ENCODE measurements around the gene XPO5.
"Not testable (repeated sequence)": the region's sequence is repeated elsewhere in the genome, so short reads cannot be mapped to it uniquely, and the experiment has no call there.

Gene XPO5

DNA sequence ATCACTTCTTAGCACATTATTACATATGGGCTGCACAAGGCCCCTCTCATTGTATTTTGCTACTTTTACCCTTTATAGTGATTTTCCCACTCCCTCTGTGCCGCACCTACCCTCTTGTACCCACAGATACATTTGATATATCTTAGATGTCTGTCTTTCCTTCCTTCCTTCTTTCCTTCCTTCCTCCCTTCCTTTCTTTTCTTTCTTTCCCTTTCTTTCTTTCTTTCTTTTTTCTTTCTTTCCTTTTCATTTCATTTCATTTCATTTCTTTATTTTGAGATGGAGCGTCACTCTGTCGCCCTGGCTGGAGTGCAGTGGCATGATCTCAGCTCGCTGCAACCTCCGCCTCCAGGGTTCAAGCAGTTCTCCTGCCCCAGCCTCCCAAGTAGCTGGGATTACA lies 12.4 kb upstream of the XPO5 start:
- H3K36me3 ChIP-seq (ENCODE audit: control insufficient read depth in 2 of 2, insufficient read depth in 2 of 2, low read length in 2 of 2) = peaks cover 16 to 35% of the 10 kb centered on the region in 2 donors

GRCh38 chr6:43584892-43585570 lies 9.2 kb upstream of the XPO5 start:
- H3K4me3 ChIP-seq (ENCODE audit: low read length in 2 of 2) = no peak overlapping the region
- H3K27ac ChIP-seq (ENCODE audit: low read depth in 2 of 2, low read length in 2 of 2) = no peak overlapping the region
- no peak overlapping the region for H3K9ac ChIP-seq (ENCODE audit: low read depth in 1 of 2, low read length in 2 of 2)
- H3K9me3 ChIP-seq (ENCODE audit: control insufficient read depth in 2 of 2, low read length in 2 of 2) = no peaks in the 10 kb centered on the region
- no peaks in the 10 kb centered on the region for H3K4me1 ChIP-seq (ENCODE audit: control insufficient read depth in 2 of 2, insufficient read depth in 2 of 2, low read length in 2 of 2)
- H3K36me3 ChIP-seq (ENCODE audit: control insufficient read depth in 2 of 2, insufficient read depth in 2 of 2, low read length in 2 of 2) = peaks cover 25 to 34% of the 10 kb centered on the region in 2 donors
- H3K27me3 ChIP-seq (ENCODE audit: control insufficient read depth in 2 of 2, insufficient read depth in 2 of 2, low read length in 2 of 2) = no peaks in the 10 kb centered on the region

More for the DNA sequence above, 12.4 kb upstream of the XPO5 start:
- no peak overlapping the region for H3K27ac ChIP-seq (ENCODE audit: low read depth in 2 of 2, low read length in 2 of 2)
- no peaks in the 10 kb centered on the region for H3K4me1 ChIP-seq (ENCODE audit: control insufficient read depth in 2 of 2, insufficient read depth in 2 of 2, low read length in 2 of 2)
- no peak overlapping the region for H3K4me3 ChIP-seq (ENCODE audit: low read length in 2 of 2)
- H3K27me3 ChIP-seq (ENCODE audit: control insufficient read depth in 2 of 2, insufficient read depth in 2 of 2, low read length in 2 of 2) = no peaks in the 10 kb centered on the region
- no peaks in the 10 kb centered on the region for H3K9me3 ChIP-seq (ENCODE audit: control insufficient read depth in 2 of 2, low read length in 2 of 2)
- no peak overlapping the region for H3K9ac ChIP-seq (ENCODE audit: low read depth in 1 of 2, low read length in 2 of 2)

GRCh38 chr6:43582911-43583310 lies 7.1 kb upstream of the XPO5 start:
- Histone ChIP-seq H3K4me3 (ENCODE audit: low read length in 2 of 2) (no peak overlapping the region), H3K27me3 (ENCODE audit: control insufficient read depth in 2 of 2, insufficient read depth in 2 of 2, low read length in 2 of 2) (no peaks in the 10 kb centered on the region), H3K27ac (ENCODE audit: low read depth in 2 of 2, low read length in 2 of 2) (no peak overlapping the region), H3K9me3 (ENCODE audit: control insufficient read depth in 2 of 2, low read length in 2 of 2) (no peaks in the 10 kb centered on the region), H3K4me1 (ENCODE audit: control insufficient read depth in 2 of 2, insufficient read depth in 2 of 2, low read length in 2 of 2) (no peaks in the 10 kb centered on the region), H3K36me3 (ENCODE audit: control insufficient read depth in 2 of 2, insufficient read depth in 2 of 2, low read length in 2 of 2) (peaks cover 25 to 26% of the 10 kb centered on the region in 2 donors), H3K9ac (ENCODE audit: low read depth in 1 of 2, low read length in 2 of 2) (no peak overlapping the region)

- Histone ChIP-seq H3K9ac (ENCODE audit: low read depth in 1 of 2, low read length in 2 of 2) (no peak overlapping the region), H3K4me3 (ENCODE audit: low read length in 2 of 2) (no peak overlapping the region), H3K9me3 (ENCODE audit: control insufficient read depth in 2 of 2, low read length in 2 of 2) (no peaks in the 10 kb centered on the region), H3K27me3 (ENCODE audit: control insufficient read depth in 2 of 2, insufficient read depth in 2 of 2, low read length in 2 of 2) (no peaks in the 10 kb centered on the region), H3K36me3 (ENCODE audit: control insufficient read depth in 2 of 2, insufficient read depth in 2 of 2, low read length in 2 of 2) (peaks cover 8 to 9% of the 10 kb centered on the region in 2 donors), H3K27ac (ENCODE audit: low read depth in 2 of 2, low read length in 2 of 2) (no peak overlapping the region), H3K4me1 (ENCODE audit: control insufficient read depth in 2 of 2, insufficient read depth in 2 of 2, low read length in 2 of 2) (peaks cover 4 to 17% of the 10 kb centered on the region in 2 donors)
These were observed 3.3 kb upstream of the XPO5 start for GRCh38 chr6:43579171-43579570.

GRCh38 chr6:43578748-43579147 lies 2.9 kb upstream of the XPO5 start:
- H3K27ac ChIP-seq (ENCODE audit: low read depth in 2 of 2, low read length in 2 of 2) = no peak overlapping the region

GRCh38 chr6:43575105-43575771 lies 600 bp downstream of the XPO5 start:
- Histone ChIP-seq H3K36me3 (ENCODE audit: control insufficient read depth in 2 of 2, insufficient read depth in 2 of 2, low read length in 2 of 2) (peaks cover 6 to 28% of the 10 kb centered on the region in 2 donors), H3K4me3 (ENCODE audit: low read length in 2 of 2) (peak overlapping the region; percentile 91 to 97), H3K27me3 (ENCODE audit: control insufficient read depth in 2 of 2, insufficient read depth in 2 of 2, low read length in 2 of 2) (no peaks in the 10 kb centered on the region), H3K4me1 (ENCODE audit: control insufficient read depth in 2 of 2, insufficient read depth in 2 of 2, low read length in 2 of 2) (peaks cover 4 to 17% of the 10 kb centered on the region in 2 donors), H3K9me3 (ENCODE audit: control insufficient read depth in 2 of 2, low read length in 2 of 2) (no peaks in the 10 kb centered on the region), H3K9ac (ENCODE audit: low read depth in 1 of 2, low read length in 2 of 2) (peak overlapping the region; percentile 57 to 73), H3K27ac (ENCODE audit: low read depth in 2 of 2, low read length in 2 of 2) (peak overlapping the region in 1 of 2 donors; percentile 88)

More at GRCh38 chr6:43578748-43579147, 2.9 kb upstream of the XPO5 start:
- H3K4me3 ChIP-seq (ENCODE audit: low read length in 2 of 2) = no peak overlapping the region
- H3K27me3 ChIP-seq (ENCODE audit: control insufficient read depth in 2 of 2, insufficient read depth in 2 of 2, low read length in 2 of 2) = no peaks in the 10 kb centered on the region
- H3K9ac ChIP-seq (ENCODE audit: low read depth in 1 of 2, low read length in 2 of 2) = no peak overlapping the region
- peaks cover 4 to 9% of the 10 kb centered on the region in 2 donors for H3K36me3 ChIP-seq (ENCODE audit: control insufficient read depth in 2 of 2, insufficient read depth in 2 of 2, low read length in 2 of 2)
- peaks cover 4 to 17% of the 10 kb centered on the region in 2 donors for H3K4me1 ChIP-seq (ENCODE audit: control insufficient read depth in 2 of 2, insufficient read depth in 2 of 2, low read length in 2 of 2)
- no peaks in the 10 kb centered on the region for H3K9me3 ChIP-seq (ENCODE audit: control insufficient read depth in 2 of 2, low read length in 2 of 2)

DNA sequence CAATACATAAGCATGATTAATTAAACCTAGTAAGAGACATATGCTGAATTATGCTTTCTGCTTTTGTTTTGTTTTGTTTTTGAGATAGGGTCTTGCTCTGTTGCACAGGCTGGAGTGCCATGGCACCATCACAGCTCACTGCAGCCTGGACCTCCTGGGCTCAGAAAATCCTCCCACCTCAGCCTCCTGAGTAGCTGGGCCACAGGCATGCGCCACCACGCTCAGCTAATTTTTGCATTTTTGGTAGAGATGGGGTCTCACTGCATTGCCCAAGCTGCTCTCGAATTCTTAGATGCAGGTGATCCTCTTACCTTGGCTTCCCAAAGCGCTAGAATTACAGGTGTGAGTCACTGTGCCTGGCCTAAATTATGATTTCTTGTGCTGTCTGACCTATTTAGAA lies 3.8 kb downstream of the XPO5 start:
- no peak overlapping the region for H3K27ac ChIP-seq (ENCODE audit: low read depth in 2 of 2, low read length in 2 of 2)
- no peak overlapping the region for H3K4me3 ChIP-seq (ENCODE audit: low read length in 2 of 2)
- no peak overlapping the region for H3K9ac ChIP-seq (ENCODE audit: low read depth in 1 of 2, low read length in 2 of 2)
- no peaks in the 10 kb centered on the region for H3K9me3 ChIP-seq (ENCODE audit: control insufficient read depth in 2 of 2, low read length in 2 of 2)
- peaks cover 1 to 13% of the 10 kb centered on the region in 2 donors for H3K4me1 ChIP-seq (ENCODE audit: control insufficient read depth in 2 of 2, insufficient read depth in 2 of 2, low read length in 2 of 2)
- H3K27me3 ChIP-seq (ENCODE audit: control insufficient read depth in 2 of 2, insufficient read depth in 2 of 2, low read length in 2 of 2) = no peaks in the 10 kb centered on the region
- H3K36me3 ChIP-seq (ENCODE audit: control insufficient read depth in 2 of 2, insufficient read depth in 2 of 2, low read length in 2 of 2) = peaks cover 15 to 37% of the 10 kb centered on the region in 2 donors

DNA sequence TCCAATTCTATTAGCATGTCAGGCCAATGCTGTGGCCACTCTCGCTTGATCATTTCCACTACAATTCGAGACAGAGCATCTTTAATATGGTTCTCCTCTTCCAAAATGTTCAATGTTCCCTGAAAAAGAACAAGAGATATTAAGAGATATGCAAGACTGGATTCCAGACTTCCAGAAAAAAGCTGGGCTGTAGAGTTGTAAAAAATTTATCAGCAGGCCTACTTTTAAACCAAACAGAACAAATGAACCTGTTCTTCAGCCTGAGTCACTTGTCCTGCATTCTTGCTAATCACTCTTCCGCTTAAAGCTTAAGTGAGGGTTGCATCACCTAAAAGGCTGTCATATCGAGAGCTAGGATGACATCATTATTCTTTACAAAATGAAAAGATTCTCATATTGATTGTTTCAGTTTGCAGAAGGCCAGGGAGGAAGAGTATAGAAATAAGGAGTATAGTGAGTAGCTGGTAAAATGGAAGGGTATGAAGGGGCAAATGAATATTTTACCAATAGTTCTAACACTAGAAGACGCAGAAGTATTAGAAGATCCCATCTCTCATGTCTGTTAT lies 4.9 kb downstream of the XPO5 start:
- Histone ChIP-seq H3K4me1 (ENCODE audit: control insufficient read depth in 2 of 2, insufficient read depth in 2 of 2, low read length in 2 of 2) (peaks cover 0 to 11% of the 10 kb centered on the region in 2 donors), H3K9me3 (ENCODE audit: control insufficient read depth in 2 of 2, low read length in 2 of 2) (no peaks in the 10 kb centered on the region), H3K4me3 (ENCODE audit: low read length in 2 of 2) (no peak overlapping the region), H3K27ac (ENCODE audit: low read depth in 2 of 2, low read length in 2 of 2) (no peak overlapping the region), H3K27me3 (ENCODE audit: control insufficient read depth in 2 of 2, insufficient read depth in 2 of 2, low read length in 2 of 2) (no peaks in the 10 kb centered on the region), H3K36me3 (ENCODE audit: control insufficient read depth in 2 of 2, insufficient read depth in 2 of 2, low read length in 2 of 2) (peaks cover 19 to 41% of the 10 kb centered on the region in 2 donors), H3K9ac (ENCODE audit: low read depth in 1 of 2, low read length in 2 of 2) (no peak overlapping the region)

DNA sequence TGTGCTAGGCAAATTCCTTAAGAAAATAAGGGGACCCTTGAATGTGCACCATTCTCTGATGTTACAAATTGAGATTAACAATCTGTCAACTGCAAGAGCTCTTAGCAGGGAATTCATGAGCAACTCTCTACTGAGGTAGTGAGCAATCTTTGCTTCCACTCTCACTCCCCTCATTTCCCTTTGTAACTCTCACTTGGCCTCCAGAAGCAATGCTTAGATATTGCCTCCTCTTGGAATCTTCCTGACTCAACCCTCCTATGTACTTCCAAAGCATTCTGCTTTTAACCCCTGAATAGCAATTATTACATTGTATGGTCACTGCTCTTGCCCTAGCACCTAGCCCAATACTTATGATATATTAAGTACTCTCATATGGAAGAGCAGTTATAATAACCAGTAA lies 16.5 kb downstream of the XPO5 start:
- Histone ChIP-seq H3K9ac (ENCODE audit: low read depth in 1 of 2, low read length in 2 of 2) (no peak overlapping the region), H3K4me1 (ENCODE audit: control insufficient read depth in 2 of 2, insufficient read depth in 2 of 2, low read length in 2 of 2) (no peaks in the 10 kb centered on the region), H3K27ac (ENCODE audit: low read depth in 2 of 2, low read length in 2 of 2) (no peak overlapping the region), H3K36me3 (ENCODE audit: control insufficient read depth in 2 of 2, insufficient read depth in 2 of 2, low read length in 2 of 2) (peaks cover 48 to 70% of the 10 kb centered on the region in 2 donors), H3K27me3 (ENCODE audit: control insufficient read depth in 2 of 2, insufficient read depth in 2 of 2, low read length in 2 of 2) (no peaks in the 10 kb centered on the region), H3K9me3 (ENCODE audit: control insufficient read depth in 2 of 2, low read length in 2 of 2) (no peaks in the 10 kb centered on the region), H3K4me3 (ENCODE audit: low read length in 2 of 2) (no peak overlapping the region)

DNA sequence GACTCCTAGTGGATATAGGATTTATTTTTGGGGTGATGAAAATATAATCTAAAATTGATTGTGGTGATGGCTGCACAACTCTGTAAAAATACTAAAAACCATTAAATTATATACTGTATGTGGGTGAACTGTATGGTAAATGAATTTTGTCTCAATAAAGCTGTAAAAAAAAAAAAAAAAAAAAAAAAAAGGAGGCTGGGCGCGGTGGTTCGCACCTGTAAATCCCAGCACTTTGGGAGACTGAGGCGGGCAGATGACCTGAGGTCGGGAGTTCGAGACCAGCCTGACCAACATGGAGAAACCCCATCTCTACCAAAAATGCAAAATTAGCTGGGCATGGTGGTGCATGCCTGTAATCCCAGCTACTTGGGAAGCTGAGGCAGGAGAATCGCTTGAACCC lies 18.2 kb downstream of the XPO5 start:
- not testable (repeated sequence) for H3K4me3 ChIP-seq (ENCODE audit: low read length in 2 of 2); H3K9me3 ChIP-seq (ENCODE audit: control insufficient read depth in 2 of 2, low read length in 2 of 2); H3K27ac ChIP-seq (ENCODE audit: low read depth in 2 of 2, low read length in 2 of 2); H3K4me1 ChIP-seq (ENCODE audit: control insufficient read depth in 2 of 2, insufficient read depth in 2 of 2, low read length in 2 of 2); H3K9ac ChIP-seq (ENCODE audit: low read depth in 1 of 2, low read length in 2 of 2); H3K27me3 ChIP-seq (ENCODE audit: control insufficient read depth in 2 of 2, insufficient read depth in 2 of 2, low read length in 2 of 2)
- peaks cover 46 to 71% of the 10 kb centered on the region in 2 donors for H3K36me3 ChIP-seq (ENCODE audit: control insufficient read depth in 2 of 2, insufficient read depth in 2 of 2, low read length in 2 of 2)

All from mucosa of rectum (tissue), 2 donors.